Measurements from ENCODE around the gene RBM33. TPM values are rescaled to one million over a fixed set of nuclear protein-coding genes. Genes with fewer than 3 reads are reported as not detected.

The RBM33 gene
- total and polyA plus RNA-seq, 2 of the 13 experiments (the other 11 are each of a cell fraction or from before 2014, with no cell fraction given) = 12.4 to 28.9 TPM

DNA sequence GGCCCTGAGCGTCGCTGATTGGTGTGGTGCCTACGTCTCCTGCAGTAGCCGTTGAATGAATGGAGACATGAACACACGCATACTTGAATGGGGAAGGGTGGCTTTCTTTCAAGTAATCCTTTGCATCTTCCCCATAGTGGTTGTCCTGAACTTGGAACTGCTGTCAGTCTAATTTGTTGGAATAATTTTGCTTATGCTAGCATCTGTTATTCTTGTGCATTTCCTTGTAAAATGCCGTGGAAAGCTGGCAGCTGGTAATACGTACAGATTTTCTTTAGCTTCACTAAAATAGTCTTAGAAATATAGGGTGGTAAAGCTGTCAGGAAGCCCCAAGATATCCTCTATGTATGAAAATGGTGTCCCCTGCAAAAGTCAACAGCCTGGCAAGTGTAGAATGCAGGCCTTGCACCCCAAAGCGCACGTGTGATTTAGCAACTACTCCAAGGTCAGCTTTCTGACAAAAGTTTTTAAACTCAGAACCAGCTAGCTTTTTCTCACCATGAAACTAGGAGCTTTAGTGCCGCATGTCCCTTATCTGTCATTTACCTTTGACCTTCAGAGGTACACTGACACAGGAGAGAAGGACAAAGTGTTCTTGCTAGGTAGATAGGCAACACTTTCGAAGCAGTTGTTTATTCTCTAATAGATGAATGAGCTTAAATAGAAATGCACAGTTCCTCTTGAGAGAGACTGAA, 70.8 kb downstream of the RBM33 start (continued):
- TF ChIP-seq MIER3 (CRISPR knock-in tag; IDR thresholded peaks at IDR 0.05; ENCODE audit: borderline replicate concordance) (no peak), PHF21A (CRISPR knock-in tag; IDR thresholded peaks at IDR 0.05) (0 out of 2 replicates have a peak, but pooled peaks have one; percentile 16), HOXA7 (CRISPR knock-in tag; IDR thresholded peaks at IDR 0.05) (no peak), KAT7 (CRISPR knock-in tag; IDR thresholded peaks at IDR 0.05; ENCODE audit: borderline replicate concordance) (no peak), RFX5 (IDR thresholded peaks at IDR 0.05; ENCODE audit: low read depth, low read length) (no peak), ZNF619 (CRISPR knock-in tag; IDR thresholded peaks at IDR 0.05) (no peak), ZBTB8A (CRISPR knock-in tag; IDR thresholded peaks at IDR 0.05; ENCODE audit: borderline replicate concordance, low read depth) (no peak), EEA1 (CRISPR knock-in tag; IDR thresholded peaks at IDR 0.05; ENCODE audit: borderline replicate concordance) (no peak), RARA (CRISPR knock-in tag; IDR thresholded peaks at IDR 0.05) (no peak), NR0B2 (CRISPR knock-in tag; IDR thresholded peaks at IDR 0.05) (no peak), MED13 (CRISPR knock-in tag; IDR thresholded peaks at IDR 0.05) (no peak), MED8 (CRISPR knock-in tag; IDR thresholded peaks at IDR 0.05; ENCODE audit: insufficient replicate concordance) (no peak), DMAP1 (CRISPR knock-in tag; IDR thresholded peaks at IDR 0.05) (no peak), ZNF329 (CRISPR knock-in tag; IDR thresholded peaks at IDR 0.05; ENCODE audit: low read depth) (no peak), ZBTB42 (CRISPR knock-in tag; IDR thresholded peaks at IDR 0.05) (no peak), PHB2 (IDR thresholded peaks at IDR 0.05; ENCODE audit: partially characterized antibody) (no peak), RCOR2 (CRISPR knock-in tag; IDR thresholded peaks at IDR 0.05) (no peak), PAF1 (CRISPR knock-in tag; IDR thresholded peaks at IDR 0.05) (no peak), PRMT3 (CRISPR knock-in tag; IDR thresholded peaks at IDR 0.05; ENCODE audit: borderline replicate concordance, low read depth) (no peak), HNF4A (CRISPR knock-in tag; IDR thresholded peaks at IDR 0.05) (peak; percentile 24; the same call in 1 of the 2 replicates), MTF2 (CRISPR knock-in tag; IDR thresholded peaks at IDR 0.05; ENCODE audit: borderline replicate concordance) (no peak), PPARG (CRISPR knock-in tag; conservative IDR thresholded peaks at IDR 0.05) (no peak), MTA3 (CRISPR knock-in tag; IDR thresholded peaks at IDR 0.05) (no peak), NR2F6 (IDR thresholded peaks at IDR 0.05) (peak; percentile 51; the same call in 1 of the 2 replicates), NR2F6 (CRISPR knock-in tag; IDR thresholded peaks at IDR 0.05) (no peak), SRY (CRISPR knock-in tag; IDR thresholded peaks at IDR 0.05) (no peak)
- TF ChIP-seq, protein P1, sequence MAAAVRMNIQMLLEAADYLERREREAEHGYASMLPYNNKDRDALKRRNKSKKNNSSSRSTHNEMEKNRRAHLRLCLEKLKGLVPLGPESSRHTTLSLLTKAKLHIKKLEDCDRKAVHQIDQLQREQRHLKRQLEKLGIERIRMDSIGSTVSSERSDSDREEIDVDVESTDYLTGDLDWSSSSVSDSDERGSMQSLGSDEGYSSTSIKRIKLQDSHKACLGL (CRISPR knock-in tag; IDR thresholded peaks at IDR 0.05) = no peak
- TF ChIP-seq, protein P2, sequence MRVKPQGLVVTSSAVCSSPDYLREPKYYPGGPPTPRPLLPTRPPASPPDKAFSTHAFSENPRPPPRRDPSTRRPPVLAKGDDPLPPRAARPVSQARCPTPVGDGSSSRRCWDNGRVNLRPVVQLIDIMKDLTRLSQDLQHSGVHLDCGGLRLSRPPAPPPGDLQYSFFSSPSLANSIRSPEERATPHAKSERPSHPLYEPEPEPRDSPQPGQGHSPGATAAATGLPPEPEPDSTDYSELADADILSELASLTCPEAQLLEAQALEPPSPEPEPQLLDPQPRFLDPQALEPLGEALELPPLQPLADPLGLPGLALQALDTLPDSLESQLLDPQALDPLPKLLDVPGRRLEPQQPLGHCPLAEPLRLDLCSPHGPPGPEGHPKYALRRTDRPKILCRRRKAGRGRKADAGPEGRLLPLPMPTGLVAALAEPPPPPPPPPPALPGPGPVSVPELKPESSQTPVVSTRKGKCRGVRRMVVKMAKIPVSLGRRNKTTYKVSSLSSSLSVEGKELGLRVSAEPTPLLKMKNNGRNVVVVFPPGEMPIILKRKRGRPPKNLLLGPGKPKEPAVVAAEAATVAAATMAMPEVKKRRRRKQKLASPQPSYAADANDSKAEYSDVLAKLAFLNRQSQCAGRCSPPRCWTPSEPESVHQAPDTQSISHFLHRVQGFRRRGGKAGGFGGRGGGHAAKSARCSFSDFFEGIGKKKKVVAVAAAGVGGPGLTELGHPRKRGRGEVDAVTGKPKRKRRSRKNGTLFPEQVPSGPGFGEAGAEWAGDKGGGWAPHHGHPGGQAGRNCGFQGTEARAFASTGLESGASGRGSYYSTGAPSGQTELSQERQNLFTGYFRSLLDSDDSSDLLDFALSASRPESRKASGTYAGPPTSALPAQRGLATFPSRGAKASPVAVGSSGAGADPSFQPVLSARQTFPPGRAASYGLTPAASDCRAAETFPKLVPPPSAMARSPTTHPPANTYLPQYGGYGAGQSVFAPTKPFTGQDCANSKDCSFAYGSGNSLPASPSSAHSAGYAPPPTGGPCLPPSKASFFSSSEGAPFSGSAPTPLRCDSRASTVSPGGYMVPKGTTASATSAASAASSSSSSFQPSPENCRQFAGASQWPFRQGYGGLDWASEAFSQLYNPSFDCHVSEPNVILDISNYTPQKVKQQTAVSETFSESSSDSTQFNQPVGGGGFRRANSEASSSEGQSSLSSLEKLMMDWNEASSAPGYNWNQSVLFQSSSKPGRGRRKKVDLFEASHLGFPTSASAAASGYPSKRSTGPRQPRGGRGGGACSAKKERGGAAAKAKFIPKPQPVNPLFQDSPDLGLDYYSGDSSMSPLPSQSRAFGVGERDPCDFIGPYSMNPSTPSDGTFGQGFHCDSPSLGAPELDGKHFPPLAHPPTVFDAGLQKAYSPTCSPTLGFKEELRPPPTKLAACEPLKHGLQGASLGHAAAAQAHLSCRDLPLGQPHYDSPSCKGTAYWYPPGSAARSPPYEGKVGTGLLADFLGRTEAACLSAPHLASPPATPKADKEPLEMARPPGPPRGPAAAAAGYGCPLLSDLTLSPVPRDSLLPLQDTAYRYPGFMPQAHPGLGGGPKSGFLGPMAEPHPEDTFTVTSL (CRISPR knock-in tag; IDR thresholded peaks at IDR 0.05; ENCODE audit: borderline replicate concordance) = no peak
